ENCODE data around the gene FXR1.

GRCh38 chr3:180974286-180974685 lies 61.8 kb downstream of the FXR1 start:
- TF ChIP-seq TAF1 (IDR thresholded peaks at IDR 0.05; ENCODE audit: borderline replicate concordance, low read depth, low read length) (no peak), POLR2AphosphoS5 (IDR thresholded peaks at IDR 0.05; ENCODE audit: low read depth, low read length) (no peak)
